ENCODE results near the gene MAP3K20.
A peak's percentile ranks its signal among the peaks of the same experiment; 100 is the strongest.

Gene MAP3K20

DNA sequence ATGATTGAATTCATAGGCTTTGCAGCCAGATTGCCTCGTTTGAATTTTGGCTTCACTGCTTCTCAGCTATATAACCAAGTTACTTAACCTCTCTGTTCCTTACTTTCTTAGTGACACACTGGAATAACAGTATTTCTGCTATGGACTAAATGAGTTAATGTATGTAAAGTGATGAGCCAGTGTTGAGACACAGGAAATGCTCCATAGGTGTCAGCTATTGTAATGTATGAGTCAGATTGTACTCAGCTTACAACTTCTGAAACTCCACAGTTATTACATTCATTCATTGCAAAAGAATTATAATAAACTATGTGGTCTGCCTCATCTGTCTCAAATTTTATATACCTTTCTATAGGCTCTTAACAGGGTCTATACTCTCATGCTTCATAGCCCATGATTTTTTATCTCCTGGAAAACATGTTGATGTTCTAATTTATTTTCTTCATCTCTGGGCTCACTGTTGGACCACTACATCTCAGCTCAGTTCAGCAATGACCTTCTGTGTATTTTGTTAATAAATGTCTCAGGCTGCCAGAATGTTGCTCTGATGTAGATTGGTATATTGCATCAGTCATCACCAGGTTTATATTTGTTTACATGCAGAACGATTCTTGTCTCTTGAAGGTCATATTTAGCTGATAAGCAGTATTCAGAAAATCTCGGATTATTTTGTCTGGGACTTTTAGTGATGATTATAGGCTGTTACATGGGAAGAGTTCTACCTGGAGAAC, 76.2 kb downstream of the MAP3K20 start:
- H3K9me3 ChIP-seq: no peaks in the 10 kb centered on the region
- H3K27me3 ChIP-seq: no peaks in the 10 kb centered on the region
- H3K4me3 ChIP-seq (ENCODE audit: low read depth in 1 of 2, low read length in 1 of 2): no peak overlapping the region
- H3K4me1 ChIP-seq (ENCODE audit: control insufficient read depth in 1 of 2, insufficient read depth in 1 of 2, low read depth in 1 of 2, low read length in 1 of 2): peaks cover 0 to 6% of the 10 kb centered on the region in 2 experiments
- TF ChIP-seq, protein P1, sequence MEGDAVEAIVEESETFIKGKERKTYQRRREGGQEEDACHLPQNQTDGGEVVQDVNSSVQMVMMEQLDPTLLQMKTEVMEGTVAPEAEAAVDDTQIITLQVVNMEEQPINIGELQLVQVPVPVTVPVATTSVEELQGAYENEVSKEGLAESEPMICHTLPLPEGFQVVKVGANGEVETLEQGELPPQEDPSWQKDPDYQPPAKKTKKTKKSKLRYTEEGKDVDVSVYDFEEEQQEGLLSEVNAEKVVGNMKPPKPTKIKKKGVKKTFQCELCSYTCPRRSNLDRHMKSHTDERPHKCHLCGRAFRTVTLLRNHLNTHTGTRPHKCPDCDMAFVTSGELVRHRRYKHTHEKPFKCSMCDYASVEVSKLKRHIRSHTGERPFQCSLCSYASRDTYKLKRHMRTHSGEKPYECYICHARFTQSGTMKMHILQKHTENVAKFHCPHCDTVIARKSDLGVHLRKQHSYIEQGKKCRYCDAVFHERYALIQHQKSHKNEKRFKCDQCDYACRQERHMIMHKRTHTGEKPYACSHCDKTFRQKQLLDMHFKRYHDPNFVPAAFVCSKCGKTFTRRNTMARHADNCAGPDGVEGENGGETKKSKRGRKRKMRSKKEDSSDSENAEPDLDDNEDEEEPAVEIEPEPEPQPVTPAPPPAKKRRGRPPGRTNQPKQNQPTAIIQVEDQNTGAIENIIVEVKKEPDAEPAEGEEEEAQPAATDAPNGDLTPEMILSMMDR (IDR thresholded peaks at IDR 0.05): no peak
- H3K36me3 ChIP-seq: no peaks in the 10 kb centered on the region
- H3K27ac ChIP-seq: no peak overlapping the region

DNA sequence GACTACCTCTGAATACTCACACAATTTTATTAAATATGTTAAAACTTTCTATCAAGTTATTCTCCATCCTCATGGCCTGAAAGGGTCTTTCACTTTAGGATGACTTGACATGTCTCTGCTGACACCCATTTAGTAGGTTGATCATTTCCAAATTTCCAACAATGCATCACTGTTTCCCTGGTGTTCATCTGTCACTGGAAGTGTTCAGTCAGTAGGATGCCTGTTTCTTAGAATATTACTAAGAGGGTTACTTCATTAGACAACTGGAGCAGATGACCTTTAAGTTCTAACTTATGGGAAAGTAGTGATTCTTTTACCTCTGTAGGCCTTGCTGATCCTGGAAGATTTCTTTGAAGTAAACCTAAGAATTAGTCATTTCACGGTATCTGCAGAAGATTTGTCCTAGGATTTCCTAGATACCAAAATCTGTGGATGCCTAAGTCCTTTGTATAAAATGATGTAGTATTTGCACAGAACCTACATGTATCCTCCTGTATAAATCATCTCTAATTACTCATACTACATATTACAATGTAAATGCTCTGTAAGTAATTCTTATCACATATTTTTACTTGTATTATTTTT, 77.7 kb downstream of the MAP3K20 start:
- Histone ChIP-seq H3K27ac (no peak overlapping the region), H3K36me3 (no peaks in the 10 kb centered on the region), H3K4me1 (ENCODE audit: control insufficient read depth in 1 of 2, insufficient read depth in 1 of 2, low read depth in 1 of 2, low read length in 1 of 2) (peaks cover 0 to 16% of the 10 kb centered on the region in 2 experiments), H3K4me3 (ENCODE audit: low read depth in 1 of 2, low read length in 1 of 2) (no peak overlapping the region), H3K9me3 (no peaks in the 10 kb centered on the region), H3K27me3 (no peaks in the 10 kb centered on the region)
- TF ChIP-seq, protein P1 (IDR thresholded peaks at IDR 0.05): no peak

DNA sequence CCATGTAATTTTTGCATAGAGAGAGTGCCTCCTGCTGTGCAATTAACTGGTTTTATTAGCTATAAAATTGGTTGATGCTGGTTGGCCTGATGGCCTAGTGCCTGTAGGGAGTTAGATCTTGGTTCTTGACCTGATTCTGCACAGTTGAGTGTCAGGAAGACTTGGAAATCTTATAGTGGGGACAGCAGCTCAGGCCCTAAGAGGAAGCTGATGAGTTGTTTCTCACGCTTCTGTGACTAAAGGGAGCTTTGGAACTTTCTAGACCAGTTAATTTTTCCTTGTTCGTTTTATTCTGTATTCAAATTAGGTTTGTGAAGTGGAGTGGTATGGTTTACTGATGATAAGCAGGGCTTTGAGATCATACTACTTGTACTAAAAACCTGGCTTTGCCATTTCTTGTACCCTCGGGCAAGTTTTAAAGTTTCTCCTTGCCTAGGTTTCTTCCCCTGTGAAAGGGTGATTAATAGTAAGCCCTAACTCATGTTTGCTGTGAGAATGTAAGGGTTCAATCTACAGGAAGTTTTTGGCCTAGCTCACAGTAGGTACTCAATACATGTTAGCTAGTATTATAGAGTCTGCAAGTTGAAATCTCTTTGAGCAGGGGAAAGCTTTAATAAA, 82.1 kb downstream of the MAP3K20 start:
- no peaks in the 10 kb centered on the region for H3K27me3 ChIP-seq
- no peak overlapping the region for H3K4me3 ChIP-seq (ENCODE audit: low read depth in 1 of 2, low read length in 1 of 2)
- TF ChIP-seq, protein P1 (IDR thresholded peaks at IDR 0.05): no peak
- no peak overlapping the region for H3K27ac ChIP-seq
- no peaks in the 10 kb centered on the region for H3K9me3 ChIP-seq
- H3K36me3 ChIP-seq: no peaks in the 10 kb centered on the region
- peaks cover 31 to 48% of the 10 kb centered on the region in 2 experiments for H3K4me1 ChIP-seq (ENCODE audit: control insufficient read depth in 1 of 2, insufficient read depth in 1 of 2, low read depth in 1 of 2, low read length in 1 of 2)

DNA sequence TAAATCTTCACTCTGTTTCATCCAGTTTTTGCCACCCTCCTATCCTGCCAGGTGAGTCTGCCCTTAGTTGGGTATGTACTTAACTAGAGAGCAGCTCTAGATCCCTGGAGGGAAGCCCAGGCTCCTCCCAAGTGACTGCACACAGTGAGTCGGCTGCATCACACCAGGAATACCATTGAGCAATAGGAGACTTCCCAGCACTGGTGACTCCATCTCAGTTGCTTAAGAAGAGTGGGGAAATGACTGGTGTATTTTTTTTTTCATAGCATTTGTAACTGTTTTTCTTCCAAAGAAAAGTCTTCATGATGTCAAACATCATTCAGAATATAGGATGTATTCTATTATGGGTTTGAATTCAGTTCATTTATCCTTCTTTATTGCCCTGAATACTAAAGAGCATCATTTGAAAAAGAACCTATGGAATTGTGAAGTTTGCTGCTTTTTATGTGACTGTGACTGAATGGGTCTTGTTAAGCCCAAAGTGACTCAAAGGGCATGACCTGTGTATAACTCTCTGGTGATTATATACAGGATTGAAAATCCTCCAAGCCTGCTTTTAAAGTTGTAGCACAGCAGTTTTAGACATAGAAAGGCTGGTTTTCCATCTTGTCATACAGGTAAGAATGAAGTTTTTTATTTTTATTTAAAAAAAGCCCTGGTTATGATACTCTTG, 84.3 kb downstream of the MAP3K20 start:
- Histone ChIP-seq H3K9me3 (no peaks in the 10 kb centered on the region), H3K36me3 (no peaks in the 10 kb centered on the region), H3K4me3 (ENCODE audit: low read depth in 1 of 2, low read length in 1 of 2) (peak overlapping the region; percentile 15 to 47), H3K27ac (peak overlapping the region; percentile 65), H3K27me3 (no peaks in the 10 kb centered on the region), H3K4me1 (ENCODE audit: control insufficient read depth in 1 of 2, insufficient read depth in 1 of 2, low read depth in 1 of 2, low read length in 1 of 2) (peaks cover 31 to 48% of the 10 kb centered on the region in 2 experiments)
- TF ChIP-seq, protein P1 (IDR thresholded peaks at IDR 0.05): no peak

DNA sequence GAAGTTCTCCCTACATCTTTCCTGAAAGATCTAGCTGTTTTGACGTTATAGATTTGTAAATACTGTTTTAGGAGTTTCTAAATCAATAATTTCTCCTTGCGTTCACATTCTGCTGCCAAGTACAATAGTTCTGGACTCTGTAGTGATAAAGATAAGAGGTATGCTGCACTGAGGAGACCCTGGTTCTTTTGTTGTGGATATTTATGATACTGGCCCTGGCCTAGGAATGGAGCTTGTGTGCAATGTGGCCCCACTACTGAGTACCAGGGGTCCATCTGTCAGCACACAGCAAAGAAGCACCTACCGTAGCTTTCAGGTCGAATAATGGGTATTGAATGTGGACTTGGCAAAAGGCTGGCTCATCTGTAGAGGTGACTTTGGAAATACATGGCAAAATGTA, 85.0 kb downstream of the MAP3K20 start:
- no peaks in the 10 kb centered on the region for H3K36me3 ChIP-seq
- peak overlapping the region; percentile 15 to 47 for H3K4me3 ChIP-seq (ENCODE audit: low read depth in 1 of 2, low read length in 1 of 2)
- peak overlapping the region; percentile 65 for H3K27ac ChIP-seq
- TF ChIP-seq, protein P1 (IDR thresholded peaks at IDR 0.05): no peak
- no peaks in the 10 kb centered on the region for H3K9me3 ChIP-seq
- peaks cover 31 to 48% of the 10 kb centered on the region in 2 experiments for H3K4me1 ChIP-seq (ENCODE audit: control insufficient read depth in 1 of 2, insufficient read depth in 1 of 2, low read depth in 1 of 2, low read length in 1 of 2)
- H3K27me3 ChIP-seq: no peaks in the 10 kb centered on the region

Data from neutrophil (primary cell).